M059J (cell line): ENCODE results near the gene PPP1R37. TPM values are rescaled to one million over a fixed set of nuclear protein-coding genes. Genes with fewer than 3 reads are reported as not detected.

Experiments
- DNase-seq: peaks from one replicate; pipeline ENCODE4 v3.0.0-alpha.2; 2012; ENCODE audit warnings: low read depth
- total RNA-seq: library from RNA; depleted of rRNA; stranded (reverse); fragments of >200 nt; shearing (Covaris generic); gene quantifications from 2 replicates; pipeline ENCODE4 v1.2.3, GENCODE V29; 2014

Gene PPP1R37
- total RNA-seq, 1 experiment from 2014 or later, result 44.8 TPM

DNA sequence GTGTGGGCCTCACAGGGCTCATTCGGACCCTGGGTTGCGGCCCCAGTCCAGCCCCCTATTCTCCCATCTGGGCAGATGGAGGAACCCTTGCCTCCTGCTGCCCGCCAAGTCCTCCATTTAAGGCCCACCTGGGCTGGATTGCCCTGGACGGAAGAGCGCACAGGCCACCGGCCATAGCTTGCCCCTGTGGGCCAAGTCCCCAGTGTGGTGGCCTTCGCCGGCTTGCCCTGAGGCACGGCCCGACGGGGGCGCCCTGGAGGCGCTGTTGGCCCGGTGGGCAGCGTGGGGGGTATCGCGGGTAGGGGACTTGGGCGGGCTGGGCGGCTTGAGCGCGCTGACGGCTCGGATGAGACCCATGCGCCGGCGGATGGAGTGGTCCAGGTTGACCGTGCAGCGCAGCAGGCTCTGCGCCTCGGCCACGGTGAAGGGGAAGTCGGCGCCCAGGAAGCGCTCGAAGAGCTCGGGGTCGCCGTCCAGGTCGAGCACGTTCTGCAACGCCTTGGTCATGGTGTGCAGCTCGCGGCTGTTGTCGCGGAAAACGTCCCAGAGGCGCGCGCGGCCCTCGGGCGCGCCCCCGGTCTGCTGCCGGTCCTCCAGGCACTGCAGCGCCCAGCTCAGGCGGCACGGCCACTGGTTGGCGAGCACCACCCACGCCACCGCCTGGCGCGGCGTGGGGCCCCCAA, 59.0 kb downstream of the PPP1R37 start:
- DNase-seq, result no peak

DNA sequence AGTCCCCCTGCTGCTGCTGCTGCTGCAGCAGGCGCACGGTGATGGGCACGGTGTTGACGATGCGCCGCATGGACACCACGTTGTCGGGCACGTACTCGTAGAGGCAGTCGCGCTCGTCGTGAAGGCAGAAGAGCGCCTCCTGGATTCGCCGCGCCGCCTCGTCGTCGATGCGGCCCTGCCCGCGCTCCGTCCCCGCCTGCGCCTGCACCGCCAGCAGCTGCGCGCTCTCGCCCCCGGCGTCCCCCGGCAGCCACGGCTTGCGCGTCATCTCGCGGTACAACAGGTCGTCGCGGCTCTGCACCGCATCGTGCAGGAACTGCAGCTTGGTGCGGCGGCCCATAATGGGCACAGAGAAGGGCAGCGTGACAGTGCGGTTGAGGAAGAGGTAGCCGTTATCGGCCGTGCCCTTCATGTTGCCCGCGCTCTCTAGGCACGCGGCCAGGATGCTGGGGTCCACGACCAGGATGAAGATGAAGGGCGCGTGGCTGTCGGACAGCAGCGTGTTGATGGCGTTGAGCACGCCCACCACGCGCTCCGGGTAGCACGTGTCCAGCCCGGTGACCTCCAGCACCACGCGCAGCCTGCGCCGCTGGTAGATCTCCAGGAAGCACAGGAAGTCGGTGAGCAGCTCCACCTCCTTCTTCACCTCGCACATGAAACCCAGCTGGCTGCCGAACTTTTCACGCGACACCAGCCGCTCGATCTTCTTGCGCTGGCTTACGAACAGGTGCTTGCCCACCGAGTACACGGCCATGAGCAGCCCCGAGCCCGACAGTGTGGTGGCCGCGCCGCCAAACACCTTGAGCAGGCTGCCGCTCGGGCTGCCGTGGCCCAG, 59.7 kb downstream of the PPP1R37 start:
- DNase-seq, result no peak

DNA sequence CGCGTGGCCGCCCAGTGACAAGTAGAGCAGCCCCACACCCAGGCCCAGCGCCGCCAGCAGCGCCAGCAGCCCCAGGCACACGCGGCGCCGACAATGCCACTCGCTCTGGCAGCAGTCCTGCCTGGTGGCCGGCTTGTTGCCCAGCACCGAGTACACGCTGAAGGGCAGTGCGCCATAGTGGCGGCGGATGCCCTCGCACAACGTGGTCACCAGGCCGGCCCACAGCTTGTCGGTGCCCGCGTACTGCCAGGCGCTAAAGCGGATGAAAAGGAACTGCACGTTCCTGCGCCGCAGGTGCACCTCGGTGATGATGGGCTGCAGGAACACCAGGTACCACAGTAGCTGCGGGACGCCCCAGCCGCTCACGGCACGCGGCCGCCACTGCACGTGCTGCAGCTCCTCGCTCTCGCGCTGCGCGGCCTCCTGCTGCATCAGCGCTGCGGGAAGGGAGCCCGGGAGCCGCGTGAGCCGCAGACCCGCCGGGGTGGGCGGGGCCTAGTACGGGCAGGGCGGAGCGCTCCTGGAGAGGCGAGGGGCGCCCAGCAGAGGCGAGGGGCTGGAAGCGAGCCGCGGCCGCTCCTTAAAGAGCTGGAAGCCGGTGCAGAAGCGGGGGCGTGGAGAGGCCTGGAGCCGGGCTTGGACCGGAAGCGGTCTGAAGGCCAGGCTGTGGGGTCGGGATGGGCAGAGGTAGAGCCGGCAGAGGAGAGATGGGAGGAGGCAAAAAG, 60.5 kb downstream of the PPP1R37 start:
- DNase-seq, result no peak

DNA sequence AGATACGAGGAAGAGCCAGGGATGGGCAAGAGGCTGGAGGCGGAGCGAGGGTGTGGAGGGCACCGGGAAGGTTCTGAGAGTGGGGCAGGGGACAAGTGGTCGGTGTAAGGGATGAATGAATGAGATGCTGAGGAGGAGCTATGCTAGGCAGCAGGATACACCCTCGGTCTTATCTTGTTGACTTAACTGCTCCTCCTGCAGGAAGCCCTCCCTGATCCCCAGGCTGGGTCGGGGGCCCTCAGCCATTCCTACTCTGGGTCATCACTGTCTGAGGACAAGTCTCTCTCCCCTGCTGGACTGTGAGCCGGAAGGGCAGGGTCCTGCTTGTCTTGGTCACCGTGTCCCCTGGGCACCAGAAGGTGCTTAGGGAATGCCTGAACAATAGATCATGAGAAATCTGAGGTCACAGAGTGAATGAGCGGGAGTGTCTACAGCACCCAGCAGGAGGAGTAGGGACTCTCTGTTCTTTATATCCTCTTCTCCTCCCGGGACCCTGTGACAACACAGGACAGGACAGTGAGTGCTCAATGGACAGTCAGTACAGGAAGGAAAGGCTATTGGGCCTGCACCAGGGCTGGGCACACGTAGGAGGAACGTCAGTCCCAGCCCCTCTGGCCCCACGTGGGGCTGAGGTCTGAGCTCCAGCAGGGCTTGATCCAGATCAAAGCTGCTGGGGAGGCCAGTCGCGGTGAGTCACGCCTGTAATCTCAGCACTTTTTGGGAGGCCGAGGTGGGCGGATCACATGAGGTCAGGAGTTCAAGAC, 61.3 kb downstream of the PPP1R37 start:
- peak; percentile 94 for DNase-seq

DNA sequence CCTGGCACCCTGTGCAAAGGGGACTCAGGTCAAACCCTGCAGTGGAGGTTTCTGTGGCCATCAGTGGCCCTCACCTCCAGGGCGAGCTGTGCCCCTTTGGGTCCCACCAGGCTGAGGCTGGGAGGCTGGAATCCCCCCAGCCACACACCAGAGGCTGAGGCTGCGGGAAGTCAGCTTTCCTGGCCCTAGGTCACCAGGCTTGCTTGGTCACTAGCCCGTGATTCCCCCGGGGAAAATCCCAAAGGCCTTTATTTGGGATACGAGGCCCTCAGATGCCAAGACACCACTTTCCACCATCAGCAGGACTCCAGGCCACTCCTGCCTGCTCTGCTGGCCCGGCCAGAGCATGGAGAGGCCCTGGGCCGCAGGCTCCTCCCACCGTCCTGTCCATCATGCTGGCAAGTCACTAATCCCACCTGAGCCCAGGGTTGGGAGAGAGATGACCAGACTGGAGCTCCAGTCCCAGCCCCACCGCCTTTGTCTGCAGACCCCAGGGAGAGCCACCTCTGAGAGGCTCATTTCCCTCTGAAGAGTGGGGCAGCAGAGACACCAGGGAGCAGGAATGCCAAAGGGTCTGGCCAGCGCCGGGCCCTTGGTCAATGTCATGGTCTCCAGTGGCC, 63.1 kb downstream of the PPP1R37 start:
- DNase-seq, result no peak

DNA sequence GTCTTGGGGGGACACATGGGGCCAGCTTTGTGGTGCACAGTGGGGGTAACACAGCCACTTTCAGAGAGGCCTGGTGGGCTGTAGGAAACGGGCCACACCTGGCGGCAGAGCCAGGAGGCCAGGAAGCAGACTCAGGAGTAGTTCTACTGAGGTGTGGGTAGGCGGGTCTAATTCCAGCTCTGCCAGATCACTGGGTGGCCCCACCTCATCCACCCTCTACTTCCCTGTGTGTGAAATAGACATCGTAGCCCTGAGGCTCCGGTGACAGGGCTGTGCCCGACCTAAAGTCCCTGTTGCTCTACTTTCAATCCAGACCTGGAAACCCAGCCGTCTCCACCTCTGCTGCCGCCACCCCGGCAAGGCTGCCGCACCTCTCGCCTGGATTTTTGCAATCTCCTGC, 63.8 kb downstream of the PPP1R37 start:
- DNase-seq, result no peak

DNA sequence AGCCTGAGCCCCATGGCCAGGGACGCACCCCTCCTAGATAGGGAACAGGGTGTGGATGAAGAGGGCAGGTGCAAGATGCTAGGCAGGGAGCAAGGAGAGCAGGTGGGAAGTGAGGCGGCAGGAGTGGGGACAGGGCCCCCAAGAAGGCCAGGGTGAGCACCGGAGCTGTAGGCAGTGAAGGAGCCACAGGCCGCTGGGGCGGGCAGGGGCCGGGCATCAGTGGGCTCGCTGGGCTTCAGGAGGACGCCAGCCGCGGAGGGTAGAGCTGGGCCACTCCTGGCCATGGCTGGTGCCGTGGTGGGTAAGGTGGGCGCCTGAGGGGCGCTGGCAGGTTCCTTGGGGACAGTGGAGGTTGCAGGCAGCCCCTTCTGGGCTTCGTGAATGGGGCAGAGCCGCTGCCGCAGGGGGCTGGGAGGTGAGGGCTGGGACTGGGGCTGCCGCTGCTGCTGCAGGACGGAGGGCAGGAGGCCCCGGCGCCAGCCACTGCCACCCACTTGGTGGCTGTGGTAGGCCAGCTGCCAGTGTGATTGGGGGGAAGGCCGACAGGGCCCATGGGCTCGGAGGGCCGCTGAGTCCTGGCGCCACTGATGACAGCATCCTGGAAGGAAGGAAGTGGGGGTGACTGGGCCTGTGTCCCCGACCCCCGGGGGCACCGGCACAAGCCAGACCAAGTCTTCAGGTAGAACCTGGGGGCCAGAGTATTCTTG, 65.7 kb downstream of the PPP1R37 start:
- no peak for DNase-seq

DNA sequence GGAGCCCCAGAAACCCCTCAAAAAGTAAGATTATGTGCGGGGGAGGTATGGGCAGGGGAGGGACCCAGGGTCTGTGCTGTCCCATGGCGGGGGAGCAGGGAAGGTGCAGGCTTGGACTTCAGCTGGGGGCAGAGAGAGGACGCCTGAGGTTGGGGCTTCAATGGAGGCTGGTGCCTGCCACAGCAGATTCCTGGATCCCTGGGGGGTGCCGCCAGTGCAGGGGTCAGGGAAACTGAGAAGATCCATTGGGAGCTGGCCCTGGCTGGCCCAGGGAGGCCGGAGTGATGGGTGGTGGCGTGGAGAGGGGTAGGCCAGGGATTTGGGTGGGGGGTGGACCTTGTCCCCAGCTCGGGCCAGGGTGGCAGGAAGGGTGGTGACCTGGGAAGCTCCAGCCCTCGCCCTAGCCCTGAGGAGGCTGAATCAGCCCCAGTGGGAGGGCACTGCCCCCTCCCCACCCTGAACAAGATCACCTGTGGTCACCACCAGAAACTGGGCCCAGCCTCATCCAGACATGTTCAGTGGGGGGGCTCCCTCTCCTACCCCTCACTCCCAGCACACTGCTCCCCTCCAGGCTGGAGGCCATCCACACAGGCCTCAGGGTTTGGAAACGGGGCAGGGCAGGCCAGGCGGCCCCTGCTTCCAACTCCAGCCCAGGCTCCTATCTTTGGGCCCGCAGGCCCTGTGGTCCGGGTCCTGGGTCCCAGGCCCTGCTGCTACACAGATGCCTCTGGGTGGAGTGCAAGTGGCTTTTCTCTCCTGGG, 66.4 kb downstream of the PPP1R37 start:
- no peak for DNase-seq

DNA sequence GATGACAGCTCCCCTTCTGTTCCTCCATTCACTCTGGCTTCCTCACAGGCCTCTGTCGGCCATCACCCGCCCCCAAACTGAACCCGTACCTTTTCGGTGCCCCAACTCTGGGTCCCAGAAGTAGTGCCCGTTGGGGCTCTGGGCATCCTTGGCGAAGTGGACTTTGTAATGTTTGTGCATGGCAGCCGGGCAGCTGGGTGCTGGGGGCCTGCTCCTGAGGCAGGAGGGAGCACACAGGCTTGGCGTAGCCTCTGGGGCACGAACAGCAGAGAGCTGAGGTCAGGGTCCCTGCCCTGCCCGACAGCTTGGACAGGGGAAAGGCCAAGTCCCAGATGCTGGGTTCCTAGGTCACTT, 67.0 kb downstream of the PPP1R37 start:
- no peak for DNase-seq

DNA sequence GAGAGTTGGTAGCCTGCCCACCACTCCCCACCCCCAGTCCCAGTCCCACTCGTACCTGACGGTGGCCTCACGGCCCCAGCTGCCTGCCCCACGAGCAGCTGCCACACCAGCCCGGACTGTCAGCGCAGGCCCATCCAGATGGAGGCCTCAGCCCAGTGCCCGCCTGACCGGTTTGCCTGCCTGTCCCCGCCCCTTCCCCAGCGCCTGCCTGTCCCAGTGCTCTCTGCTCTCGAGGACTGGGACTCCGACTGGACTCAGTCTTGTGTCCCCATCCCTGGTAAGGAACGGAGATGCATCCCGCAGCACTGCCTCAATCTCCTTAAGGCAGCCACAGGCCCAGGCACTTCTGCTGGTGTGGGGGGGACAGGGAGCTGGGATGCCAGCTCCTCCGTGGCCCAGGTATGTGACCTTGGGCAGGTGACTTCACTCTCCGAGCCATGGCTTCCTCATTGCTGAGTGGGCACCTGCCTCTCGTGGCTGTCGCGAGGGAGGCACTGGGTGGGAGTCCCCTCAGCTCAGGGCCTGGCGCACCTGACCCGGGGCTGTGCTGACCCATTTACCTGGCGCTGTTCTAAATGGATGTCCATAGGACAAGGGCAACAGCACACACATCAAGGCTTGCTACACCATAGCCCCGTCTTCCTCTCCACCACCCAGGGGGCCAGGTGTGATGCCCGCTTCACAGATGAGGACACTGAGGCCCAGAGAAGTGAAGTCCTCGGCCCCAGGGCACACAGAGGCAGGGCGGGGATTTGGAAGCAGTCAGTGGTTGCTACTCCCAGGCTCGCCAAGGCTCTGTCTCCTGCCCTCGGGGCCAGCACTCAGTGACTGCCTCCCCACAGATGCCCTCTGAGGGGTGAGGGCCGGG, 68.1 kb downstream of the PPP1R37 start, which contains the start of gene NKPD1:
Gene NKPD1, minus strand, starts transcription at position 113 of the 868 bp plus-strand sequence. CDS start 832 bp downstream, outside the sequence.
- no peak for DNase-seq

DNA sequence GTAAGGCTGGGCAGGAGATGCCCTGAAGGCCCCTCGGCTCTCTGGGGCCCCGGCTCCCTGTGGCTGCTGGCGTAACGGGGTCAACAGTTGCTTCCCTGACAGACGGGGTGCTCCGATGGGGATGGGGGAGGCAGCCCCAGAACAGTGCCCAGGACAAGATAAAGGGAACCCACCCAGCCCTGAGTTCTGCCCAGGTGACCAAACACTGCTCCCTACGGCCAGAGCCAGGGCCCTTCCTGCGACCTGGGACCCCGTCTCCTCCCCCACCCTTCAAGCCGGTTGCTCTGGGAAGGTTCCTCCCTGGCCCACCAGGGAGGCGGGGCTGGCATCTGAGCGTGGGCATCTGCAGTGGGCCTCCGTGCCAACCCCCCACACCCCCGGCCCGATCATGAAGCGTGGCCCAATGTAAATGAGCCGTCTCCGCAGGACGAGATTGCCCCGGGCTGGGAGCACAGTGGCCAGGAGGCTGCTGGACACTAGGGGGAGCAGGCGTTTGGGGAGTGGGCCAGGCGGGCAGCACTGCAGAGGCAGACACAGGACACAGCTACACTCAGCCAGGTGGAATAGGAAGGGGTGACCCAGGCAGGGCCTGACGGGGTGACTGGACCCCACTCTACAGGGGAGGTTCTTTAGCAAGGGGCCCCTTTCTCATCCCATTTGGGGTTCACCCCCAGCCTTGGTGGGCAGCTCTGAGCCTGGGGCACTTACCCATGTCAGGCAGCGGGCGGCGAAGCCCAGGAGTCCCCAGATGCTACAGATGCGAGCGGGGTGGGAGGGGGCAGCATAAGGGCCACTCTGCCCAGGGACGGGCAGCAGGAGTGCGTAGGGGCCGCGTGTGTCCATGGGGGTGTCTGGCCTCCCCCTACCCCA, 69.0 kb downstream of the PPP1R37 start:
- peak; percentile 38 for DNase-seq

DNA sequence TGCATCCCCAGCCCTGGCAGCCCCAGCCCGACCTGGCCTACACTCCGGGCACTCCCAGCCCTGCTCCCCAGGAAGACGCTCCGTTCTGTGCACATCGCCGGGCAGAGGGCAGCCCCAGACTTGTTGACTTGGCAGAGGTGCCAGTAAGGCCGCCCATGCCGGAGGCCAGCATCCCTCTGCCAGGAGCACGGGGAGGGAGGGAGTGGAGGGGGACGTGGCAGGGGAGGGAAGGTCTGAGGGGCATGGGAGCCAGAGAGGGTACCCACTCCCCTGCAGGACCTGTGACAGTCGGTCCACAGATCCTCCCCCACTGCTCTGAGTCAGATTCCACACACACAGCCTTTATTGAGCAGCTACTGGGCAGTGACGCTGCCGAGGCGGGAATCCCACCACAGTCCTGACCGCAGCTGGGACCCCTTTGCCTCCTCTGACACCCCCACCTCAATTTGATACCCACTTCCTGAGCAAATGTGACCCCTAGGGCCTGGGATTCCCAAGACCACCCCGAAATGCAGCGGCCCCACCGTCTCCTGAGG, 69.7 kb downstream of the PPP1R37 start:
- no peak for DNase-seq

DNA sequence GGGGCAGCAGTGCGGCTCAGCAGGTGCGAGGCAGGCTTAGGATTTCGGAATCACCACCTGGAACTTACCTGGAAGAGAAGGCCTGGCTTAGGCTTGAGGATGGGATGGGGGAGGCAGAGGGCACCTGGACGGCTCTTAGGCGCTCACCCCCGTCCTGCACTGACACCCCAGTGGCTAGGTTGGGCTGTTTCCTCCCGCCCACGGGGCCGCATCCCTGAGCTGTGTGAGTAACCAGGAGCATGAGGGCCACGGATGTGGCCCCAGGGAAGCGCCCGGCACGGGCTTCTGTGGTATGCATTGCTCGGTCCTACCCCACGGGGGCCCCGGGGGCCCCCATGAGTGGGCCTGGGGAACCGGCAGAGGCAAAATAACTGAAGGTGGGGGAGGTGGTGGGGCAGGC, 70.2 kb downstream of the PPP1R37 start:
- DNase-seq, result no peak

DNA sequence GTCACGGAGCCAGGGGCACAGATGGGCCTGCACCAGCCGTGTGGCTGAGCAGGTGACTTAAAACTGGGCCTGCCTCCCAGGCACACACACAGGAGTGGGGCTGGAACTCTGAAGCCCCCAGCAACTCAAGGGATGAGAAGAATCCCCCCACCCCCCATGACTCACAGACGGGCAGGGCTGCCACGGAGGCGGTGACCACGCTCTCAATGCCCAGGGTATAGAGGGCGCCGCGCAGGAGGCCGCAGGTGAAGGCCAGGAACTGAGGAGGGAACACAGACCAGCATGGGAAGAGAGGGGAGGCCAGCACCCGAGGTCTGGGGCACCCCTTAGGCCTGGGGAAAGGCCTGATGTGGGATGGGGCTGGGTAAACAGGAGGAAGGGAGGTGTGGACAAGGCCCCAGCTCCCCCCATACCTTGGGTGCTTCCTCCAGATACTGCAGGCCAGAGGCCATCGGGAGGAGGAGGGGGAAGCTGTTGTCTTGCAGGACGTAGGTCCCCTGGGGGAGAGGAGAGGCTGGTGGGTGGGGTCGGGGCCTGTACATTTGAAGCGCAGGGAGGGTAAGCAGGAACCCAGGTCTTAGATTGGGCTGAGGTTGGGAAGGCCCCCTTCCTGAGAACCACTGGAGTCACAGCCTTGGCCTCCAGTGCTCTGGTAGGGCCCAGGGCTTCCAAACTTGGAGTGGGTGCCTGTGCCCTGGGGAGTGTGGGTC, 70.9 kb downstream of the PPP1R37 start:
- no peak for DNase-seq

DNA sequence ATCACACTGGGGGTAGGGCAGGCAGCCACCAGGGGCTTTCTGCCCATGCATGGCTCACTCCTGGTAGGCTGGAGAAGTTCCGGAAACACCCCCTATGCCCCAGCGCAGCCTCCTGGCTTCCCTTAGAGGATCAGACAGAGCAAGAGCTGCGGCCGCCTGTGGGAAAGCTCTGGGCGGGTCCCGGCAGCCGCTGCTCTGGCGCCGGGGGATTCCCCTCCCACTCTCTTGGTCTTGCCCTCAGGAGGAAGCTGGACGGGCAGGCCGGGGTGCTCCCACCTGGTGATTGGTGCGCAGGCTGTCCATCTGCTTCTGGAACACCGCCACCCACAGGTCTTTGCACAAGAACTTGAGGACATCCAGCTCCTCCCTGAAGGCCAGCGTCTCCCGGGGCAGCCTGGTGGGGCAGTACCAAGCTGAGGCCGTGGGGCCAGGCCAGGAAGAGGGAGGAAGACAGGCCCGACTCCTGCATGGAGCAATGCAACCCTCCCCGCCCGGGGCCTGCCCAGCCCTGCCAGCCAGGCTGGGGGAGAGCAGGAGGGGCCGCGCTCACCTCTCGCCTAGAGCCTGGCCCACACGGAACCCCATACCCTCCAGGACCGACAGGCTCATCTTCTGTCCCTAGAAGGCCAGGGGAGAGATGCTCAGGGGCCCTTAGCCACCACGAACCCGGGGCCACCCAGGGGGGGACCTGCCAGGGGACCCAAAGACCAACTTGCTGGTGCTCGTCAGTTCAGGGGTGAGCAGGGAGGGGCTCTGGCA, 71.8 kb downstream of the PPP1R37 start:
- no peak for DNase-seq

DNA sequence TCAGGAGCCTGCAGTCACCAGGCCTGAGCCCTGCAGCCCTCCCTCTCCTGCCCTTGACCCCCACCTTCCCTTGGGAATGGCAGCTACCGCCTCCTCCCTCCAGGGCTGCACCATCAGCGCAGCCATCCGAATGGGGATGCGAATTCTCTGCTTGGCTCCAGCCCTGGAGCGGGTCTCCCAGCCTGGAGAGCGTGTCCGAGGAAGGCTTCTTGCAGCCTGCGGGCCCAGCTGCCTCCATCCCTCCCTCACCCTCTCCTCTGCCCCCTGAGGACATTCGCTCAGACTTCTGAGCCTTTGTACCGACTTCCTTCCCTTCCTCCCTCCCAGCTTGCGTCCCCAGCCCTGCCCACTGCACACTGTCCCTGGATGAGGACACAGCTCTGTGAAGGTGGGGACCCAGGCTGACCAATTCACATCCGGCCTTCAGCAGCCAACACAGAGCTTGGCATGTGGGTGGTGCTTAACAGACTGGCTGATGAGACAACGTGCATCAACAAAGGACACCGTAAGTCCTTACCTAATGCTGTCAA, 73.8 kb downstream of the PPP1R37 start:
- DNase-seq, result no peak
